ENCODE data around the gene BABAM2. TPM values are rescaled to one million over a fixed set of nuclear protein-coding genes. Genes with fewer than 3 reads are reported as not detected.
"Not testable (repeated sequence)": the region's sequence is repeated elsewhere in the genome, so short reads cannot be mapped to it uniquely, and the experiment has no call there.

The BABAM2 gene
- total RNA-seq, 1 experiment from 2014 or later: 33.1 TPM

GRCh38 chr2:27869763-27870162 is 20.8 kb upstream of the BABAM2 start:
- Histone ChIP-seq H3K36me3 (no peaks in the 10 kb centered on the region), H3K9me3 (no peaks in the 10 kb centered on the region), H3K27me3 (no peaks in the 10 kb centered on the region), H3K4me3 (no peak overlapping the region)
- DNase-seq: no peak

- H3K36me3 ChIP-seq: no peaks in the 10 kb centered on the region
- peak; percentile 11 for DNase-seq
- no peaks in the 10 kb centered on the region for H3K9me3 ChIP-seq
- H3K27me3 ChIP-seq: no peaks in the 10 kb centered on the region
- H3K4me3 ChIP-seq: no peak overlapping the region
Observed at GRCh38 chr2:27870724-27871123, 19.8 kb upstream of the BABAM2 start.

GRCh38 chr2:27871802-27872201 is 18.7 kb upstream of the BABAM2 start:
- Histone ChIP-seq H3K4me3 (no peak overlapping the region), H3K27me3 (no peaks in the 10 kb centered on the region), H3K36me3 (no peaks in the 10 kb centered on the region), H3K9me3 (no peaks in the 10 kb centered on the region)
- DNase-seq: no peak

GRCh38 chr2:27873091-27873490 is 17.4 kb upstream of the BABAM2 start:
- Histone ChIP-seq H3K27me3 (no peaks in the 10 kb centered on the region), H3K36me3 (no peaks in the 10 kb centered on the region), H3K9me3 (no peaks in the 10 kb centered on the region), H3K4me3 (no peak overlapping the region)
- no peak for DNase-seq

GRCh38 chr2:27875089-27875881 is 15.2 kb upstream of the BABAM2 start:
- DNase-seq: no peak
- H3K27me3 ChIP-seq: no peaks in the 10 kb centered on the region
- peaks cover 4% of the 10 kb centered on the region for H3K9me3 ChIP-seq
- no peaks in the 10 kb centered on the region for H3K36me3 ChIP-seq
- no peak overlapping the region for H3K4me3 ChIP-seq

- DNase-seq: no peak
- no peak overlapping the region for H3K4me3 ChIP-seq
- H3K36me3 ChIP-seq: peaks cover 4% of the 10 kb centered on the region; the same call in 1 of the 2 replicates
- peaks cover 16% of the 10 kb centered on the region for H3K9me3 ChIP-seq
- no peaks in the 10 kb centered on the region for H3K27me3 ChIP-seq
Observed at GRCh38 chr2:27878825-27879224, 11.7 kb upstream of the BABAM2 start.

- not testable (repeated sequence) for H3K27me3 ChIP-seq, H3K36me3 ChIP-seq, DNase-seq, H3K4me3 ChIP-seq
- H3K9me3 ChIP-seq: peaks cover 16% of the 10 kb centered on the region
Observed at GRCh38 chr2:27881815-27882583, 8.5 kb upstream of the BABAM2 start.

GRCh38 chr2:27882584-27882922 is 8.0 kb upstream of the BABAM2 start:
- peaks cover 16% of the 10 kb centered on the region for H3K9me3 ChIP-seq
- DNase-seq, H3K4me3 ChIP-seq, H3K27me3 ChIP-seq, H3K36me3 ChIP-seq: not testable (repeated sequence)

- no peak for DNase-seq
Observed at GRCh38 chr2:27884601-27885000, 5.9 kb upstream of the BABAM2 start.

GRCh38 chr2:27885234-27885633 is 5.3 kb upstream of the BABAM2 start:
- peaks cover 12% of the 10 kb centered on the region for H3K9me3 ChIP-seq
- H3K27me3 ChIP-seq: no peaks in the 10 kb centered on the region
- H3K36me3 ChIP-seq: peaks cover 4% of the 10 kb centered on the region; the same call in 1 of the 2 replicates
- no peak overlapping the region for H3K4me3 ChIP-seq
- DNase-seq: no peak

More at GRCh38 chr2:27884601-27885000, 5.9 kb upstream of the BABAM2 start:
- Histone ChIP-seq H3K36me3 (peaks cover 4% of the 10 kb centered on the region; the same call in 1 of the 2 replicates), H3K4me3 (no peak overlapping the region), H3K9me3 (peaks cover 16% of the 10 kb centered on the region), H3K27me3 (no peaks in the 10 kb centered on the region)

GRCh38 chr2:27885661-27886060 is 4.9 kb upstream of the BABAM2 start:
- Histone ChIP-seq H3K4me3 (no peak overlapping the region), H3K27me3 (no peaks in the 10 kb centered on the region), H3K9me3 (peaks cover 9% of the 10 kb centered on the region; the same call in 1 of the 2 replicates), H3K36me3 (peaks cover 4% of the 10 kb centered on the region; the same call in 1 of the 2 replicates)
- no peak for DNase-seq

GRCh38 chr2:27886322-27886721 is 4.2 kb upstream of the BABAM2 start:
- H3K9me3 ChIP-seq: peaks cover 9% of the 10 kb centered on the region; the same call in 1 of the 2 replicates
- H3K36me3 ChIP-seq: peaks cover 4% of the 10 kb centered on the region; the same call in 1 of the 2 replicates
- no peak for DNase-seq
- no peaks in the 10 kb centered on the region for H3K27me3 ChIP-seq
- H3K4me3 ChIP-seq: no peak overlapping the region

GRCh38 chr2:27887111-27887510 is 3.4 kb upstream of the BABAM2 start:
- DNase-seq: no peak
- Histone ChIP-seq H3K9me3 (peaks cover 5% of the 10 kb centered on the region; the same call in 1 of the 2 replicates), H3K4me3 (no peak overlapping the region), H3K27me3 (no peaks in the 10 kb centered on the region), H3K36me3 (peaks cover 4% of the 10 kb centered on the region; the same call in 1 of the 2 replicates)

- Histone ChIP-seq H3K9me3 (no peaks in the 10 kb centered on the region), H3K27me3 (no peaks in the 10 kb centered on the region), H3K4me3 (no peak overlapping the region), H3K36me3 (no peaks in the 10 kb centered on the region; the same call in 1 of the 2 replicates)
- DNase-seq: no peak
Observed at GRCh38 chr2:27887830-27888229, 2.7 kb upstream of the BABAM2 start.

- no peaks in the 10 kb centered on the region for H3K9me3 ChIP-seq
- no peaks in the 10 kb centered on the region; the same call in 1 of the 2 replicates for H3K36me3 ChIP-seq
Observed at GRCh38 chr2:27888790-27889189, 1.7 kb upstream of the BABAM2 start.

GRCh38 chr2:27889774-27890145 is 769 bp upstream of the BABAM2 start:
- no peak for DNase-seq
- H3K4me3 ChIP-seq: peak overlapping the region; percentile 66
- no peaks in the 10 kb centered on the region for H3K9me3 ChIP-seq

More at GRCh38 chr2:27888790-27889189, 1.7 kb upstream of the BABAM2 start:
- H3K4me3 ChIP-seq: peak overlapping the region; percentile 66
- DNase-seq: no peak
- no peaks in the 10 kb centered on the region for H3K27me3 ChIP-seq

GRCh38 chr2:27890924-27891672 is 569 bp downstream of the BABAM2 start:
- peaks cover 6% of the 10 kb centered on the region for H3K36me3 ChIP-seq
- peak; percentile 58 for DNase-seq
- H3K9me3 ChIP-seq: no peaks in the 10 kb centered on the region

More at GRCh38 chr2:27889774-27890145, 769 bp upstream of the BABAM2 start:
- peaks cover 4% of the 10 kb centered on the region for H3K36me3 ChIP-seq
- H3K27me3 ChIP-seq: no peaks in the 10 kb centered on the region

More at GRCh38 chr2:27890924-27891672, 569 bp downstream of the BABAM2 start:
- no peaks in the 10 kb centered on the region for H3K27me3 ChIP-seq
- H3K4me3 ChIP-seq: peak overlapping the region; percentile 66
